ENCODE data around the gene NT5C2. TPM values are rescaled to one million over a fixed set of nuclear protein-coding genes. Genes with fewer than 3 reads are reported as not detected.

Gene NT5C2
- total and polyA plus RNA-seq, 2 of the 4 experiments (the other 2 are of a cell fraction) = 60.0 to 65.1 TPM

GRCh38 chr10:103096130-103096529, 96.9 kb downstream of the NT5C2 start:
- ATAC-seq (ENCODE audit: low read depth) (no peak), DNase-seq (no peak)
- Histone ChIP-seq H2BK5ac (ENCODE audit: low read depth, low read length, poor library complexity, severe bottlenecking) (no peak overlapping the region), H2AK9ac (replicated peaks; ENCODE audit: low read depth, low read length, poor library complexity) (no peak overlapping the region), H2AFZ (replicated peaks; ENCODE audit: low read length, poor library complexity) (no peak overlapping the region), H3K79me1 (ENCODE audit: low read depth in 1 of 2, low read length in 2 of 2) (peaks cover 5 to 19% of the 10 kb centered on the region in 2 experiments; a peak in 3 of 4 replicates), H3K4me2 (ENCODE audit: low read depth, low read length) (no peak overlapping the region), H3K36me3 (ENCODE audit: control insufficient read depth, insufficient read depth, low read length) (peaks cover 50% of the 10 kb centered on the region), H3K14ac (replicated peaks; ENCODE audit: low read depth, low read length) (no peak overlapping the region), H4K91ac (ENCODE audit: insufficient read depth, low read depth, low read length) (no peak overlapping the region), H3K27ac (ENCODE audit: insufficient read depth, low read length) (no peak overlapping the region), H3K4me3 (ENCODE audit: insufficient read depth, low read depth, low read length) (no peak overlapping the region), H4K5ac (ENCODE audit: low read depth, low read length) (no peak overlapping the region), H3K27me3 (ENCODE audit: control insufficient read depth, insufficient read depth, low read length) (no peaks in the 10 kb centered on the region), H3K9me3 (ENCODE audit: control insufficient read depth, insufficient read depth, low read length) (no peaks in the 10 kb centered on the region), H4K8ac (ENCODE audit: low read depth in 2 of 2, low read length in 2 of 2) (no peak overlapping the region), H3K9me1 (ENCODE audit: insufficient read depth, low read length) (peaks cover 3% of the 10 kb centered on the region), H3K4ac (ENCODE audit: low read depth, low read length) (no peak overlapping the region), H3K23ac (ENCODE audit: low read depth, low read length) (no peak overlapping the region), H3K9ac (ENCODE audit: low read depth, low read length) (no peak overlapping the region), H3K18ac (ENCODE audit: low read depth, low read length) (no peak overlapping the region), H2BK120ac (ENCODE audit: low read depth, low read length) (no peak overlapping the region), H4K20me1 (ENCODE audit: insufficient read depth, low read length) (peaks cover 9% of the 10 kb centered on the region; the same call in 1 of the 2 replicates), H3K4me1 (ENCODE audit: control insufficient read depth, insufficient read depth, low read length) (no peaks in the 10 kb centered on the region), H2AK5ac (ENCODE audit: low read depth, low read length) (no peak overlapping the region), H2BK20ac (ENCODE audit: low read depth, low read length) (no peak overlapping the region), H2BK15ac (ENCODE audit: low read depth, low read length) (no peak overlapping the region), H3K56ac (ENCODE audit: extremely low read depth, insufficient read depth, low read length) (no peak overlapping the region)
- ChIA-PET POLR2A (ENCODE audit: unreplicated experiment) (no interaction called here), CTCF (no interaction called here)
- in situ Hi-C loops (cut with MboI; ENCODE audit: low sequenced_read_pairs) (no loop called here), dilution Hi-C loops (cut with HindIII; ENCODE audit: low sequenced_read_pairs, unreplicated experiment) (no loop called here), intact Hi-C loops (cut with micrococcal nuclease) (no loop called here)
- BruUV-seq (replicated peaks) = no TSS peak
- WGBS, 2 experiments (ENCODE audit: extremely low coverage in 2 of 2, insufficient read length in 1 of 2) = no CpG with 5 or more reads among the region's 3 CpGs
- TF ChIP-seq RAD21 (IDR thresholded peaks at IDR 0.05; ENCODE audit: low read length) (no peak), RFX5 (IDR thresholded peaks at IDR 0.05; ENCODE audit: low read depth, low read length) (no peak), MAFK (IDR thresholded peaks at IDR 0.05; ENCODE audit: low read depth, low read length) (no peak), USF2 (IDR thresholded peaks at IDR 0.05; ENCODE audit: low read depth, low read length) (no peak), CEBPB (IDR thresholded peaks at IDR 0.05; ENCODE audit: low read depth, low read length) (no peak), POLR2A (IDR thresholded peaks at IDR 0.05; ENCODE audit: low read depth, low read length) (no peak), ELK1 (IDR thresholded peaks at IDR 0.05; ENCODE audit: borderline replicate concordance, low read depth, low read length) (no peak), CHD1 (IDR thresholded peaks at IDR 0.05; ENCODE audit: low read depth, low read length) (no peak), CTCF (conservative IDR thresholded peaks at IDR 0.05; ENCODE audit: low read depth, low read length) (no peak), NFE2L2 (IDR thresholded peaks at IDR 0.05; ENCODE audit: low read depth, low read length) (no peak), RCOR1 (IDR thresholded peaks at IDR 0.05; ENCODE audit: insufficient replicate concordance, low read length) (no peak), SMC3 (IDR thresholded peaks at IDR 0.05; ENCODE audit: low read depth, low read length) (no peak), FOS (IDR thresholded peaks at IDR 0.05; ENCODE audit: low read depth, low read length) (no peak), MXI1 (IDR thresholded peaks at IDR 0.05; ENCODE audit: borderline replicate concordance, low read depth, low read length) (no peak), BHLHE40 (IDR thresholded peaks at IDR 0.05; ENCODE audit: low read depth, low read length) (no peak)

All from IMR-90 (cell line).